Measurements from ENCODE around the gene ARHGEF3. TPM values are rescaled to one million over a fixed set of nuclear protein-coding genes. Genes with fewer than 3 reads are reported as not detected.

The ARHGEF3 gene
- total RNA-seq, 4 donors from 2014 or later, result 9.0 to 14.7 (median 11.7) TPM

DNA sequence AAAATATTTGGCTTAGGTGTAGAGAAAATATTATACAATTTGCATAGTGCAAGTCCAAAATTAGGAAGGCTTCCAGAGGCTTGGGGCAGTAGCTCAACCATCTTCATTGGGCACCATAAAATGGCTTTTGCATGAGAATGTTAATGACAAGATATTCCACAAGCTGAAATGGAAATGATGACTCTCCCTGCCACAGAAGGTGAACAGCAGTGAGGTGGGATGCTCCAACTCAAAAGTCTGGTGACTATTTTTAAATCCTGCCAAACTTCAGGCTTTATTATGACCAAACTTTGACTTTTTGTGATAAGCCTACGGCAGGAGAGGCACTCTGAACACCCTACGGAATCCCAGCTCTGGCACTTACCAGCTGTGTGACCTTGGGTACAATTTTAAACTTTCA is 37.6 kb downstream of the ARHGEF3 start:
- DNase-seq (ENCODE audit: extremely low spot score), result no peak
- TF ChIP-seq, protein P1, sequence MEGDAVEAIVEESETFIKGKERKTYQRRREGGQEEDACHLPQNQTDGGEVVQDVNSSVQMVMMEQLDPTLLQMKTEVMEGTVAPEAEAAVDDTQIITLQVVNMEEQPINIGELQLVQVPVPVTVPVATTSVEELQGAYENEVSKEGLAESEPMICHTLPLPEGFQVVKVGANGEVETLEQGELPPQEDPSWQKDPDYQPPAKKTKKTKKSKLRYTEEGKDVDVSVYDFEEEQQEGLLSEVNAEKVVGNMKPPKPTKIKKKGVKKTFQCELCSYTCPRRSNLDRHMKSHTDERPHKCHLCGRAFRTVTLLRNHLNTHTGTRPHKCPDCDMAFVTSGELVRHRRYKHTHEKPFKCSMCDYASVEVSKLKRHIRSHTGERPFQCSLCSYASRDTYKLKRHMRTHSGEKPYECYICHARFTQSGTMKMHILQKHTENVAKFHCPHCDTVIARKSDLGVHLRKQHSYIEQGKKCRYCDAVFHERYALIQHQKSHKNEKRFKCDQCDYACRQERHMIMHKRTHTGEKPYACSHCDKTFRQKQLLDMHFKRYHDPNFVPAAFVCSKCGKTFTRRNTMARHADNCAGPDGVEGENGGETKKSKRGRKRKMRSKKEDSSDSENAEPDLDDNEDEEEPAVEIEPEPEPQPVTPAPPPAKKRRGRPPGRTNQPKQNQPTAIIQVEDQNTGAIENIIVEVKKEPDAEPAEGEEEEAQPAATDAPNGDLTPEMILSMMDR (IDR thresholded peaks at IDR 0.05), result no peak
- TF ChIP-seq POLR2A (IDR thresholded peaks at IDR 0.05; ENCODE audit: low read depth), result no peak
- Histone ChIP-seq H3K4me3 (no peak overlapping the region), H3K36me3 (peaks cover 0 to 3% (median 0%) of the 10 kb centered on the region in 4 donors), H3K9me3 (no peaks in the 10 kb centered on the region), H3K4me1 (peaks cover 7 to 23% (median 11%) of the 10 kb centered on the region in 4 donors), H3K27me3 (no peaks in the 10 kb centered on the region), H3K27ac (replicated peaks in 1 of 4) (no peak overlapping the region)
- 83% methylated on average over 2 of the region's 2 CpGs for WGBS
- intact Hi-C loops (cut with DNase I), result no loop called here

GRCh38 chr3:56763233-56763632 is 38.5 kb downstream of the ARHGEF3 start:
- DNase-seq (ENCODE audit: extremely low spot score), result no peak
- H3K4me3 ChIP-seq, result no peak overlapping the region
- peaks cover 0 to 3% (median 0%) of the 10 kb centered on the region in 4 donors for H3K36me3 ChIP-seq
- H3K9me3 ChIP-seq, result no peaks in the 10 kb centered on the region
- 94% methylated on average over 2 of the region's 2 CpGs for WGBS
- intact Hi-C loops (cut with DNase I), result no loop called here
- H3K4me1 ChIP-seq, result peaks cover 12 to 23% (median 17%) of the 10 kb centered on the region in 4 donors
- no peaks in the 10 kb centered on the region for H3K27me3 ChIP-seq
- TF ChIP-seq EP300 (IDR thresholded peaks at IDR 0.05) (no peak), POLR2A (IDR thresholded peaks at IDR 0.05; ENCODE audit: low read depth) (no peak), POLR2AphosphoS5 (IDR thresholded peaks at IDR 0.05) (no peak)
- TF ChIP-seq, protein P1 (IDR thresholded peaks at IDR 0.05), result no peak
- no peak overlapping the region for H3K27ac ChIP-seq (replicated peaks in 1 of 4)

DNA sequence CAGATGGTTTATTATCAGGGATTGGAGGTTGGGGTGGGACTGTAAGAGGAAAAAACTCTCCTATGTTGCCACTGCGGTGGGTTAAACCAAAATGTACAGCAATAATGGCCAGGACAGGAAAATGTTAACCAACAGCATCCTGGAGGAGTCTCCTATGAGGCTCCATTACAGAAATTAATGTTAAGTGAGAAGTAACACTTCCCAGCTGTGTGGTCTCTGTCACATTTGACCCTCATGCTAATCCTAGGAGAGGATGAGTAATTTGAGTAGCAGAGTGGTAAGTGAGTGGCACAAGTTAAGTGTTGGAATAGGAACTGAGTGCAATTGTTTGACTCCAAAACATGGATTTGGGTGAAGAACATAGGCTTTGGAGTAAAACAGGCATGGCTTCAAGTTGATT is 39.0 kb downstream of the ARHGEF3 start:
- intact Hi-C loops (cut with DNase I), result no loop called here
- Histone ChIP-seq H3K27ac (replicated peaks in 1 of 4) (no peak overlapping the region), H3K4me3 (no peak overlapping the region), H3K36me3 (no peaks in the 10 kb centered on the region), H3K27me3 (no peaks in the 10 kb centered on the region), H3K9me3 (no peaks in the 10 kb centered on the region), H3K4me1 (peaks cover 15 to 23% (median 19%) of the 10 kb centered on the region in 4 donors)
- TF ChIP-seq, protein P1 (IDR thresholded peaks at IDR 0.05), result no peak
- TF ChIP-seq EP300 (IDR thresholded peaks at IDR 0.05) (no peak), POLR2AphosphoS5 (IDR thresholded peaks at IDR 0.05) (no peak), POLR2A (IDR thresholded peaks at IDR 0.05; ENCODE audit: low read depth) (no peak)
- WGBS, result 76% methylated on average over 1 of the region's 1 CpG
- no peak for DNase-seq (ENCODE audit: extremely low spot score)

- DNase-seq (ENCODE audit: extremely low spot score), result no peak
- no peaks in the 10 kb centered on the region for H3K36me3 ChIP-seq
- no peak for TF ChIP-seq EP300 (IDR thresholded peaks at IDR 0.05)
- TF ChIP-seq, protein P1 (IDR thresholded peaks at IDR 0.05), result no peak
- 86% methylated on average over 11 of the region's 11 CpGs for WGBS
- H3K4me3 ChIP-seq, result no peak overlapping the region
- H3K9me3 ChIP-seq, result no peaks in the 10 kb centered on the region
- intact Hi-C loops (cut with DNase I), result no loop called here
- peaks cover 15 to 23% (median 19%) of the 10 kb centered on the region in 4 donors for H3K4me1 ChIP-seq
- no peak overlapping the region for H3K27ac ChIP-seq (replicated peaks in 1 of 4)
- H3K27me3 ChIP-seq, result no peaks in the 10 kb centered on the region
Measured at GRCh38 chr3:56761887-56762651, 39.7 kb downstream of the ARHGEF3 start.

DNA sequence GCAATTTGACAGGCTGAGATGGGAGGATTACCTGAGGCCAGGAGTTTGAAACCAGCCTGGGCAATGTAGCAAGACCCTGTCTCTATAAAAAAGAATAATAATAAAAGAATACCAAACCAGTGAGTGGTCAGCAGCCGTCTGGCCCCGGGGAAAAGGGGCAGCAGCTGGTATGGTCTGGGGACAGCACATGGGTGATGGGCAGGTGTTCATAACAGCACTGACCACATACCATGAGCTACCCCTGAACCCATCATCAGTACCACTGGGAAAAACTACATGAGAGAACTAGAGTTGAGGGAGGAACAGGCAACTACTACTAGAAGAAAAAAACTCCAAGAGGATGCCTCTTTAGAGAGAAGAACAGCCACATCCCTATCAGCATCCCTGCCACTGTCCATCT is 40.7 kb downstream of the ARHGEF3 start:
- Histone ChIP-seq H3K36me3 (no peaks in the 10 kb centered on the region), H3K4me3 (no peak overlapping the region), H3K4me1 (peaks cover 15 to 26% (median 19%) of the 10 kb centered on the region in 4 donors), H3K9me3 (no peaks in the 10 kb centered on the region), H3K27ac (replicated peaks in 1 of 4) (no peak overlapping the region), H3K27me3 (no peaks in the 10 kb centered on the region)
- DNase-seq (ENCODE audit: extremely low spot score), result no peak
- WGBS, result 82% methylated on average over 2 of the region's 2 CpGs
- TF ChIP-seq POLR2AphosphoS5 (IDR thresholded peaks at IDR 0.05) (no peak), POLR2A (IDR thresholded peaks at IDR 0.05; ENCODE audit: low read depth) (no peak), EP300 (IDR thresholded peaks at IDR 0.05) (no peak)
- TF ChIP-seq, protein P1 (IDR thresholded peaks at IDR 0.05), result no peak
- intact Hi-C loops (cut with DNase I), result no loop called here
